GM18519 (cell line): Measurements from ENCODE around the gene ZNF316.
"Not testable (repeated sequence)": the region's sequence is repeated elsewhere in the genome, so short reads cannot be mapped to it uniquely, and the experiment has no call there.

Experiments
- ATAC-seq: cut with Tn5 transposase; IDR thresholded peaks from one replicate; pipeline ENCODE4 v1.9.1; 2021; ENCODE audit warnings: mild to moderate bottlenecking, moderate library complexity; ENCODE audit not compliant: unreplicated experiment, low FRiP score

The ZNF316 gene

GRCh38 chr7:6644728-6645127, 7.6 kb downstream of the ZNF316 start:
- no peak for ATAC-seq

GRCh38 chr7:6646465-6646864, 9.3 kb downstream of the ZNF316 start:
- no peak for ATAC-seq

GRCh38 chr7:6647080-6647479, 10.0 kb downstream of the ZNF316 start:
- ATAC-seq, result no peak

- ATAC-seq, result no peak
Observed at GRCh38 chr7:6647541-6647940, 10.4 kb downstream of the ZNF316 start.

- no peak for ATAC-seq
Observed at GRCh38 chr7:6648066-6648814, 11.1 kb downstream of the ZNF316 start.

GRCh38 chr7:6648815-6649104, 11.6 kb downstream of the ZNF316 start:
- ATAC-seq, result no peak

- no peak for ATAC-seq
Observed at GRCh38 chr7:6649241-6649961, 12.3 kb downstream of the ZNF316 start.

- ATAC-seq, result no peak
Observed at GRCh38 chr7:6650086-6650485, 13.0 kb downstream of the ZNF316 start.

GRCh38 chr7:6650521-6651011, 13.4 kb downstream of the ZNF316 start:
- ATAC-seq, result no peak

- no peak for ATAC-seq
Observed at GRCh38 chr7:6651851-6652445, 14.8 kb downstream of the ZNF316 start.

GRCh38 chr7:6652446-6653011, 15.4 kb downstream of the ZNF316 start:
- no peak for ATAC-seq

- ATAC-seq, result no peak
Observed at GRCh38 chr7:6653071-6654003, 16.2 kb downstream of the ZNF316 start.

- no peak for ATAC-seq
Observed at GRCh38 chr7:6654113-6654841, 17.2 kb downstream of the ZNF316 start.

GRCh38 chr7:6654842-6655610, 17.9 kb downstream of the ZNF316 start:
- ATAC-seq, result no peak

- ATAC-seq, result no peak
Observed at GRCh38 chr7:6655636-6656385, 18.7 kb downstream of the ZNF316 start.

- ATAC-seq, result no peak
Observed at GRCh38 chr7:6656413-6656812, 19.3 kb downstream of the ZNF316 start.

- no peak for ATAC-seq
Observed at GRCh38 chr7:6658618-6659345, 21.7 kb downstream of the ZNF316 start.

- not testable (repeated sequence) for ATAC-seq
Observed at GRCh38 chr7:6670851-6671250, 33.7 kb downstream of the ZNF316 start.
